DOHH2 (cell line): ENCODE results near the gene PRRT3.
"Not testable (repeated sequence)": the region's sequence is repeated elsewhere in the genome, so short reads cannot be mapped to it uniquely, and the experiment has no call there.

ENCODE experiments used
- H3F3A ChIP-seq: fragments of 200-600 bp; sonication (generic), shearing (Covaris generic); 2 replicates; pipeline ENCODE4 v1.6.0; 2016; ENCODE audit warnings: antibody characterized with exemption, mild to moderate bottlenecking; ENCODE audit not compliant: control insufficient read depth, insufficient read depth
- H3K27ac ChIP-seq: fragments of 200-600 bp; sonication (generic); 2 replicates; pipeline ENCODE4 v1.5.1; 2014; ENCODE audit warnings: low read depth, mild to moderate bottlenecking, low read length, moderate library complexity
- H3K27me3 ChIP-seq: fragments of 200-600 bp; sonication (generic); 2 replicates; pipeline ENCODE4 v1.6.1; 2014; ENCODE audit warnings: mild to moderate bottlenecking, low read length, mixed read lengths; ENCODE audit not compliant: control insufficient read depth
- H3K36me3 ChIP-seq: fragments of 200-600 bp; sonication (generic); 2 replicates; pipeline ENCODE4 v1.6.1; 2014; ENCODE audit warnings: mild to moderate bottlenecking, low read length, moderate library complexity, mixed read lengths; ENCODE audit not compliant: control insufficient read depth
- H3K4me1 ChIP-seq: fragments of 200-600 bp; sonication (generic); 2 replicates; pipeline ENCODE4 v1.6.1; 2014; ENCODE audit warnings: mild to moderate bottlenecking, low read length, mixed read lengths; ENCODE audit not compliant: control insufficient read depth
- H3K4me2 ChIP-seq: fragments of 200-600 bp; sonication (generic); 2 replicates; pipeline ENCODE4 v1.6.0; 2014; ENCODE audit warnings: mild to moderate bottlenecking, low read length, moderate library complexity
- H3K4me3 ChIP-seq: fragments of 200-600 bp; sonication (generic); 2 replicates; pipeline ENCODE4 v1.5.1; 2014; ENCODE audit warnings: mild to moderate bottlenecking, low read length, mixed read lengths
- H3K79me2 ChIP-seq: fragments of 200-600 bp; sonication (generic); 2 replicates; pipeline ENCODE4 v1.6.1; 2014; ENCODE audit warnings: mild to moderate bottlenecking, low read length, mixed read lengths; ENCODE audit not compliant: control insufficient read depth
- H3K9me2 ChIP-seq: fragments of 200-600 bp; sonication (generic); replicated peaks from 2 replicates; pipeline ENCODE4 v1.6.1; 2014; ENCODE audit warnings: mild to moderate bottlenecking, low read length, mixed read lengths; ENCODE audit not compliant: control insufficient read depth
- H3K9me3 ChIP-seq: fragments of 200-600 bp; sonication (generic); 2 replicates; pipeline ENCODE4 v1.6.1; 2014; ENCODE audit warnings: antibody characterized with exemption, low read length, mixed read lengths; ENCODE audit not compliant: control insufficient read depth, insufficient read depth
- H4K20me1 ChIP-seq: fragments of 200-600 bp; sonication (generic); 2 replicates; pipeline ENCODE4 v1.6.0; 2014; ENCODE audit warnings: low read depth, mild to moderate bottlenecking, antibody characterized with exemption, low read length, moderate library complexity; ENCODE audit not compliant: control insufficient read depth, insufficient read depth
- EZH2phosphoT487 ChIP-seq: fragments of 200-600 bp; sonication (generic); IDR thresholded peaks from 2 replicates; pipeline ENCODE4 v1.6.1; 2017; ENCODE audit warnings: borderline replicate concordance, mild to moderate bottlenecking, antibody characterized with exemption, low read length, moderate library complexity, mixed read lengths
- TF ChIP-seq, protein P1 (sequence below): fragments of 200-600 bp; sonication (generic); IDR thresholded peaks from one replicate; pipeline ENCODE4 v1.5.1; 2014; ENCODE audit warnings: antibody characterized with exemption, mild to moderate bottlenecking, low read depth, low read length; ENCODE audit not compliant: poor library complexity, severe bottlenecking

Gene PRRT3

DNA sequence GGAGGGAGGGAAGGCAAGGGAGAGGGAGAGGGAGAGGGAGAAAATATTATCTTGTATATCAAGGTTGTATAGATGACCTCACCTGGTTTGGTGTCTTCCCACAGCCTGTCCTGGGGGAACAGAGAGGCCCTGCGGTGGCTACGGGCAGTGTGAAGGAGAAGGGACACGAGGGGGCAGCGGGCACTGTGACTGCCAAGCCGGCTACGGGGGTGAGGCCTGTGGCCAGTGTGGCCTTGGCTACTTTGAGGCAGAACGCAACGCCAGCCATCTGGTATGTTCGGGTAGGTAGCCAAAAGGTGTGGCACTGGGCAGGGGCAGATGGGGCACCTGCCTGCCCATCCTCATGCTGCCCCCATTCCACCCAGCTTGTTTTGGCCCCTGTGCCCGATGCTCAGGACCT, 11.5 kb downstream of the PRRT3 start:
- Histone ChIP-seq H3K79me2 (peaks cover 4% of the 10 kb centered on the region; the same call in 1 of the 2 replicates), H4K20me1 (no peaks in the 10 kb centered on the region), H3K9me2 (no peaks in the 10 kb centered on the region), H3K4me3 (no peak overlapping the region), H3K4me2 (no peak overlapping the region), H3K9me3 (no peaks in the 10 kb centered on the region), H3K36me3 (peaks cover 22% of the 10 kb centered on the region), H3F3A (no peaks in the 10 kb centered on the region), H3K27me3 (no peaks in the 10 kb centered on the region), H3K4me1 (peaks cover 3% of the 10 kb centered on the region), H3K27ac (no peak overlapping the region)
- TF ChIP-seq, protein P1, sequence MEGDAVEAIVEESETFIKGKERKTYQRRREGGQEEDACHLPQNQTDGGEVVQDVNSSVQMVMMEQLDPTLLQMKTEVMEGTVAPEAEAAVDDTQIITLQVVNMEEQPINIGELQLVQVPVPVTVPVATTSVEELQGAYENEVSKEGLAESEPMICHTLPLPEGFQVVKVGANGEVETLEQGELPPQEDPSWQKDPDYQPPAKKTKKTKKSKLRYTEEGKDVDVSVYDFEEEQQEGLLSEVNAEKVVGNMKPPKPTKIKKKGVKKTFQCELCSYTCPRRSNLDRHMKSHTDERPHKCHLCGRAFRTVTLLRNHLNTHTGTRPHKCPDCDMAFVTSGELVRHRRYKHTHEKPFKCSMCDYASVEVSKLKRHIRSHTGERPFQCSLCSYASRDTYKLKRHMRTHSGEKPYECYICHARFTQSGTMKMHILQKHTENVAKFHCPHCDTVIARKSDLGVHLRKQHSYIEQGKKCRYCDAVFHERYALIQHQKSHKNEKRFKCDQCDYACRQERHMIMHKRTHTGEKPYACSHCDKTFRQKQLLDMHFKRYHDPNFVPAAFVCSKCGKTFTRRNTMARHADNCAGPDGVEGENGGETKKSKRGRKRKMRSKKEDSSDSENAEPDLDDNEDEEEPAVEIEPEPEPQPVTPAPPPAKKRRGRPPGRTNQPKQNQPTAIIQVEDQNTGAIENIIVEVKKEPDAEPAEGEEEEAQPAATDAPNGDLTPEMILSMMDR = no peak
- no peak for TF ChIP-seq EZH2phosphoT487

DNA sequence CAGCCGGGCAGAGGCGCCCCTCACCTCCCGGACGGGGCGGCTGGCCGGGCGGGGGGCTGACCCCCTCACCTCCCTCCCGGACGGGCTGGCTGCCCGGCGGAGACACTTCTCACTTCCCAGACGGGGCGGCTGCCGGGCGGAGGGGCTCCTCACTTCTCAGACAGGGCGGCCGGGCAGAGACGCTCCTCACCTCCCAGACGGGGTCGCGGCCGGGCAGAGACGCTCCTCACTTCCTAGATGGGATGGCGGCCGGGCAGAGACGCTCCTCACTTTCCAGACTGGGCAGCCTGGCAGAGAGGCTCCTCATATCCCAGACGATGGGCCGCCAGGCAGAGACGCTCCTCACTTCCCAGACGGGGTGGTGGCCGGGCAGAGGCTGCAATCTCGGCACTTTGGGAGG, 12.3 kb downstream of the PRRT3 start:
- not testable (repeated sequence) for H3K9me3 ChIP-seq, H4K20me1 ChIP-seq, H3K9me2 ChIP-seq, H3K4me3 ChIP-seq, H3K27me3 ChIP-seq, H3F3A ChIP-seq, H3K27ac ChIP-seq, H3K4me2 ChIP-seq
- peaks cover 12% of the 10 kb centered on the region for H3K79me2 ChIP-seq
- H3K4me1 ChIP-seq = peaks cover 11% of the 10 kb centered on the region
- H3K36me3 ChIP-seq = peaks cover 30% of the 10 kb centered on the region

DNA sequence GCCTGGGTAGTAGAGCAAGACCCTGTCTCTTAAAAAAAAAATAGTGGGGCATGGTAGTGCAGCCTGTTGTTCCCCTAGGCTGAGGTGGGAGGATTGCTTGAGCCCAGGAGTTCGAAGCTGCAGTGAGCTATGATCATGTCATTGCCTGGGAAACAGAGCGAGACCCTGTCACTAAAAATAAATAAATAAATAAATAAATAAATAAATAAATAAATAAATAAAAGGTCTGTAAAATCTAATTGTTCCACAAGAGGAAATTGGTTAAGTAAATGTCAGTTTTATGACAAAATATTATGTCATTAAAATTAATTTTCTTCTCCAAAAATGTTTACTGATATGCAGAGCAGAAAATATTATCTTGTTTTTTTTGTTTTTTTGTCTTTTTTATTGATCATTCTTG, 13.2 kb downstream of the PRRT3 start:
- Histone ChIP-seq H3K4me1 (peaks cover 20% of the 10 kb centered on the region), H3K4me2 (no peak overlapping the region), H4K20me1 (no peaks in the 10 kb centered on the region), H3F3A (no peaks in the 10 kb centered on the region), H3K9me3 (no peaks in the 10 kb centered on the region), H3K79me2 (peaks cover 21% of the 10 kb centered on the region), H3K27me3 (no peaks in the 10 kb centered on the region), H3K27ac (no peak overlapping the region), H3K9me2 (no peaks in the 10 kb centered on the region), H3K36me3 (peaks cover 31% of the 10 kb centered on the region), H3K4me3 (no peak overlapping the region)
- TF ChIP-seq, protein P1 = no peak
- TF ChIP-seq EZH2phosphoT487 = no peak

DNA sequence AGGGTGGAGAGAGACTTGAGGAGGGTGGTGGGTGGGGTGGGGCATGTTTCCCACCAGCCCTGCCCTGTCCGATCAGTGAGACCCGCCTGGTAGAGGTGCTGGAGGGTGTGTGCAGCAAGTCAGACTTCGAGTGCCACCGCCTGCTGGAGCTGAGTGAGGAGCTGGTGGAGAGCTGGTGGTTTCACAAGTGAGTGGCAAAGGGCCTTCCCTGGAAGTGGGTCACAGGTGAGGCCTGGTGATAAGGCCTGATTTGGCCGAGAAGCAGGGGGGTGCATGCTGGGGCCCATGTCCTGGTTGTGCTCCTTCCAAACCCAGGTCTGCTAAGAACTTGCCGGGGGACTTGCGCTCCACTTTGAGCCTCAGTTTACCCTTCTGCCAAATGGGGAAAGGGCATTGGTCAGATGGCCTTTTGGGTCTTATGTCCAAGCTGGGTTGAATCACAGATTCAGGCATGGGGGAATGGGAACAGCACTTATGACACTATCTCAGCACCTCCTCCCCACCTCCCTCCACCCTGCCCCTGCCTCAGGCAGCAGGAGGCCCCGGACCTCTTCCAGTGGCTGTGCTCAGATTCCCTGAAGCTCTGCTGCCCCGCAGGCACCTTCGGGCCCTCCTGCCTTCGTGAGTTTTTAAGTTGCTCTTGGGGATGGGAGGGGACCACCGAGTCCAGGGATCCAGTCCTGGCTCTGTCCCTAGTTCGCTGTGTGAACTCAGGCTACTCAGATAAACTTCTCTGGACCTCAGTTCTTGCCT, 14.5 kb downstream of the PRRT3 start:
- Histone ChIP-seq H4K20me1 (no peaks in the 10 kb centered on the region), H3K27ac (no peak overlapping the region), H3K9me2 (no peaks in the 10 kb centered on the region), H3K4me2 (no peak overlapping the region), H3K27me3 (no peaks in the 10 kb centered on the region), H3K4me3 (no peak overlapping the region), H3F3A (no peaks in the 10 kb centered on the region), H3K9me3 (no peaks in the 10 kb centered on the region), H3K79me2 (peaks cover 22% of the 10 kb centered on the region), H3K36me3 (peaks cover 31% of the 10 kb centered on the region), H3K4me1 (peaks cover 25% of the 10 kb centered on the region)
- TF ChIP-seq EZH2phosphoT487 = no peak
- TF ChIP-seq, protein P1 = no peak
